ENCODE data around the gene DAAM1.

DNA sequence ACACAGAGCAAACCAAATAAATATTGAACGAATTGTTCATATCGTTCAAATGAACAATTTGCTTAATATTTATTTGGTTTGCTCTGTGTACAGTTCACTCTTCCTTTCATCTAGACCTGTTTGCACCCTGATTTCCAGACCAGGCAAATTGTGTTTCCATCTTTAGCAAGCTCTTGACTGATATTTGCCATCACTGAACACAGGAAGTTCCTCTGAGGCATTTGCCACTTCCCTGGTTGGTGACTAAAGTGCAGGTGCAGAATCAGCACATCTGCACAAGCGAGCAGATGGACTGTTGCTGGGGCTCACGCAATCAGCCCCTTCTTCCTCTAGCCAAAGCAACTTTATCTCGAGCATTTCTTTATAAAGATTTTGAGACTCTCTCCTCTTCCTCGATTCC is 112.9 kb downstream of the DAAM1 start:
- TF ChIP-seq, protein P1, sequence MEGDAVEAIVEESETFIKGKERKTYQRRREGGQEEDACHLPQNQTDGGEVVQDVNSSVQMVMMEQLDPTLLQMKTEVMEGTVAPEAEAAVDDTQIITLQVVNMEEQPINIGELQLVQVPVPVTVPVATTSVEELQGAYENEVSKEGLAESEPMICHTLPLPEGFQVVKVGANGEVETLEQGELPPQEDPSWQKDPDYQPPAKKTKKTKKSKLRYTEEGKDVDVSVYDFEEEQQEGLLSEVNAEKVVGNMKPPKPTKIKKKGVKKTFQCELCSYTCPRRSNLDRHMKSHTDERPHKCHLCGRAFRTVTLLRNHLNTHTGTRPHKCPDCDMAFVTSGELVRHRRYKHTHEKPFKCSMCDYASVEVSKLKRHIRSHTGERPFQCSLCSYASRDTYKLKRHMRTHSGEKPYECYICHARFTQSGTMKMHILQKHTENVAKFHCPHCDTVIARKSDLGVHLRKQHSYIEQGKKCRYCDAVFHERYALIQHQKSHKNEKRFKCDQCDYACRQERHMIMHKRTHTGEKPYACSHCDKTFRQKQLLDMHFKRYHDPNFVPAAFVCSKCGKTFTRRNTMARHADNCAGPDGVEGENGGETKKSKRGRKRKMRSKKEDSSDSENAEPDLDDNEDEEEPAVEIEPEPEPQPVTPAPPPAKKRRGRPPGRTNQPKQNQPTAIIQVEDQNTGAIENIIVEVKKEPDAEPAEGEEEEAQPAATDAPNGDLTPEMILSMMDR (IDR thresholded peaks at IDR 0.05) = no peak
- TF ChIP-seq, protein P2, sequence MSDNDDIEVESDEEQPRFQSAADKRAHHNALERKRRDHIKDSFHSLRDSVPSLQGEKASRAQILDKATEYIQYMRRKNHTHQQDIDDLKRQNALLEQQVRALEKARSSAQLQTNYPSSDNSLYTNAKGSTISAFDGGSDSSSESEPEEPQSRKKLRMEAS (CRISPR knock-in tag; IDR thresholded peaks at IDR 0.05) = no peak
- TF ChIP-seq SP1 (CRISPR knock-in tag; conservative IDR thresholded peaks at IDR 0.05) (no peak), ZNF263 (CRISPR knock-in tag; IDR thresholded peaks at IDR 0.05; ENCODE audit: low read depth) (no peak), NFATC4 (CRISPR knock-in tag; IDR thresholded peaks at IDR 0.05) (no peak), TP53 (CRISPR knock-in tag; IDR thresholded peaks at IDR 0.05) (no peak)
- TF ChIP-seq, protein P3, sequence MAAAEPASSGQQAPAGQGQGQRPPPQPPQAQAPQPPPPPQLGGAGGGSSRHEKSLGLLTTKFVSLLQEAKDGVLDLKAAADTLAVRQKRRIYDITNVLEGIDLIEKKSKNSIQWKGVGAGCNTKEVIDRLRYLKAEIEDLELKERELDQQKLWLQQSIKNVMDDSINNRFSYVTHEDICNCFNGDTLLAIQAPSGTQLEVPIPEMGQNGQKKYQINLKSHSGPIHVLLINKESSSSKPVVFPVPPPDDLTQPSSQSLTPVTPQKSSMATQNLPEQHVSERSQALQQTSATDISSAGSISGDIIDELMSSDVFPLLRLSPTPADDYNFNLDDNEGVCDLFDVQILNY (CRISPR knock-in tag; IDR thresholded peaks at IDR 0.05) = no peak
- TF ChIP-seq, protein P4, sequence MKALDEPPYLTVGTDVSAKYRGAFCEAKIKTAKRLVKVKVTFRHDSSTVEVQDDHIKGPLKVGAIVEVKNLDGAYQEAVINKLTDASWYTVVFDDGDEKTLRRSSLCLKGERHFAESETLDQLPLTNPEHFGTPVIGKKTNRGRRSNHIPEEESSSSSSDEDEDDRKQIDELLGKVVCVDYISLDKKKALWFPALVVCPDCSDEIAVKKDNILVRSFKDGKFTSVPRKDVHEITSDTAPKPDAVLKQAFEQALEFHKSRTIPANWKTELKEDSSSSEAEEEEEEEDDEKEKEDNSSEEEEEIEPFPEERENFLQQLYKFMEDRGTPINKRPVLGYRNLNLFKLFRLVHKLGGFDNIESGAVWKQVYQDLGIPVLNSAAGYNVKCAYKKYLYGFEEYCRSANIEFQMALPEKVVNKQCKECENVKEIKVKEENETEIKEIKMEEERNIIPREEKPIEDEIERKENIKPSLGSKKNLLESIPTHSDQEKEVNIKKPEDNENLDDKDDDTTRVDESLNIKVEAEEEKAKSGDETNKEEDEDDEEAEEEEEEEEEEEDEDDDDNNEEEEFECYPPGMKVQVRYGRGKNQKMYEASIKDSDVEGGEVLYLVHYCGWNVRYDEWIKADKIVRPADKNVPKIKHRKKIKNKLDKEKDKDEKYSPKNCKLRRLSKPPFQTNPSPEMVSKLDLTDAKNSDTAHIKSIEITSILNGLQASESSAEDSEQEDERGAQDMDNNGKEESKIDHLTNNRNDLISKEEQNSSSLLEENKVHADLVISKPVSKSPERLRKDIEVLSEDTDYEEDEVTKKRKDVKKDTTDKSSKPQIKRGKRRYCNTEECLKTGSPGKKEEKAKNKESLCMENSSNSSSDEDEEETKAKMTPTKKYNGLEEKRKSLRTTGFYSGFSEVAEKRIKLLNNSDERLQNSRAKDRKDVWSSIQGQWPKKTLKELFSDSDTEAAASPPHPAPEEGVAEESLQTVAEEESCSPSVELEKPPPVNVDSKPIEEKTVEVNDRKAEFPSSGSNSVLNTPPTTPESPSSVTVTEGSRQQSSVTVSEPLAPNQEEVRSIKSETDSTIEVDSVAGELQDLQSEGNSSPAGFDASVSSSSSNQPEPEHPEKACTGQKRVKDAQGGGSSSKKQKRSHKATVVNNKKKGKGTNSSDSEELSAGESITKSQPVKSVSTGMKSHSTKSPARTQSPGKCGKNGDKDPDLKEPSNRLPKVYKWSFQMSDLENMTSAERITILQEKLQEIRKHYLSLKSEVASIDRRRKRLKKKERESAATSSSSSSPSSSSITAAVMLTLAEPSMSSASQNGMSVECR (CRISPR knock-in tag; IDR thresholded peaks at IDR 0.05; ENCODE audit: borderline replicate concordance) = no peak
